Measurements from ENCODE around the gene RUSC1. TPM values are rescaled to one million over a fixed set of nuclear protein-coding genes. Genes with fewer than 3 reads are reported as not detected.
"Not testable (repeated sequence)": the region's sequence is repeated elsewhere in the genome, so short reads cannot be mapped to it uniquely, and the experiment has no call there.

Gene RUSC1
- total RNA-seq, 1 experiment from 2014 or later, result 42.2 TPM

DNA sequence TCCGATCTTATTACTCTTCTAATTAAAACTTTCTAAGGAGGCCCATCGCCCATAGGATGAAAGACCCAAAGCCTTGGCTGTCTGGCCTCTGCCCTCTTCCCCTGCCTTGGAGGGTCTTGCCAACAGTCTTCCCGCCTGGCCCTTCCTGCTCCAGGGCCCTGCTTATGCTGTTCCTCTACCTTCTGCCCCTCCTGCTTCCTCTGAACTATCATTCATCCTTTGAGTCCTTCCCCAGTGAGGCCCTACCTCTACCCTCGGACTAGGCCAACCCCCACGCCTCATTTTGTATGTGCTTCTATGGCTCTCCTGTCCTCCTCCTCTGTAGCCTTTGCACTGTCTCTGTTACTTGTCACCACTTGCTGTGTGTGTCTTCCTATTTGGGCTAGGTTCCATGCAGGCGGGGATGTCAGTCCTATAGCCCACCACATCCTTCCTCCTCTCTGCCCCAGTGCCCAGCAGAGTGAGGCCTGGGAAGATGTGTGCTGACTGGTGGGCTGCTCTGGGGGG, 5.4 kb downstream of the RUSC1 start:
- Histone ChIP-seq H3K36me3 (ENCODE audit: insufficient read depth, low read length, poor library complexity, severe bottlenecking) (peaks cover 13% of the 10 kb centered on the region), H3K4me3 (ENCODE audit: low read depth, low read length, poor library complexity, severe bottlenecking) (no peak overlapping the region), H3K27ac (ENCODE audit: low read depth, low read length, poor library complexity, severe bottlenecking) (no peak overlapping the region), H3K9me3 (ENCODE audit: low read depth, low read length, poor library complexity, severe bottlenecking) (no peaks in the 10 kb centered on the region), H3K4me1 (ENCODE audit: insufficient read depth, low read length, poor library complexity, severe bottlenecking) (peaks cover 17% of the 10 kb centered on the region), H3K27me3 (replicated peaks; ENCODE audit: insufficient read depth, low read depth, low read length, poor library complexity) (no peaks in the 10 kb centered on the region)
- no peak for DNase-seq (ENCODE audit: low spot score)
- POLR2A ChIA-PET (ENCODE audit: low non-redundant PET), result no interaction called here
- CTCF ChIA-PET, result no interaction called here
- no peak for TF ChIP-seq EZH2 (IDR thresholded peaks at IDR 0.05; ENCODE audit: borderline replicate concordance, low read depth, low read length, poor library complexity, severe bottlenecking)
- TF ChIP-seq, protein P1, sequence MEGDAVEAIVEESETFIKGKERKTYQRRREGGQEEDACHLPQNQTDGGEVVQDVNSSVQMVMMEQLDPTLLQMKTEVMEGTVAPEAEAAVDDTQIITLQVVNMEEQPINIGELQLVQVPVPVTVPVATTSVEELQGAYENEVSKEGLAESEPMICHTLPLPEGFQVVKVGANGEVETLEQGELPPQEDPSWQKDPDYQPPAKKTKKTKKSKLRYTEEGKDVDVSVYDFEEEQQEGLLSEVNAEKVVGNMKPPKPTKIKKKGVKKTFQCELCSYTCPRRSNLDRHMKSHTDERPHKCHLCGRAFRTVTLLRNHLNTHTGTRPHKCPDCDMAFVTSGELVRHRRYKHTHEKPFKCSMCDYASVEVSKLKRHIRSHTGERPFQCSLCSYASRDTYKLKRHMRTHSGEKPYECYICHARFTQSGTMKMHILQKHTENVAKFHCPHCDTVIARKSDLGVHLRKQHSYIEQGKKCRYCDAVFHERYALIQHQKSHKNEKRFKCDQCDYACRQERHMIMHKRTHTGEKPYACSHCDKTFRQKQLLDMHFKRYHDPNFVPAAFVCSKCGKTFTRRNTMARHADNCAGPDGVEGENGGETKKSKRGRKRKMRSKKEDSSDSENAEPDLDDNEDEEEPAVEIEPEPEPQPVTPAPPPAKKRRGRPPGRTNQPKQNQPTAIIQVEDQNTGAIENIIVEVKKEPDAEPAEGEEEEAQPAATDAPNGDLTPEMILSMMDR (conservative IDR thresholded peaks at IDR 0.05; ENCODE audit: low read depth, low read length), result no peak
- intact Hi-C loops (cut with micrococcal nuclease; ENCODE audit: unreplicated experiment), result loop anchor here (5.0 to 10.0 kb wide), 4 partner anchors 151 to 269 kb away; partner anchors contain the start of genes ASH1L, KRTCAP2 and TRIM46
- no TSS peak for BruUV-seq (replicated peaks)

DNA sequence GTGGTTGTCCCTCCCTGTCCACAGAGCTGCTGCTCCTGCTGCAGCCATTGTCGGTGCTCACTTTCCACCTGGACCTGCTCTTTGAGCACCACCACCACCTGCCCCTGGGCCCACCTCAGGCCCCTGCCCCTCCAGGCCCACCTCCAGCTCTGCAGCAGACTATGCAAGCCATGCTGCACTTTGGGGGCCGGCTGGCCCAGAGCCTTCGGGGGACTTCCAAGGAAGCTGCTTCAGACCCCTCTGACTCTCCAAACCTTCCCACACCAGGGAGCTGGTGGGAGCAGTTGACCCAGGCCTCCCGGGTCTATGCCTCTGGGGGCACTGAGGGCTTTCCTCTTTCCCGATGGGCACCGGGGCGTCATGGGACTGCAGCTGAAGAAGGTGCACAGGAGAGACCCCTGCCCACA, 5.9 kb downstream of the RUSC1 start:
- intact Hi-C loops (cut with micrococcal nuclease; ENCODE audit: unreplicated experiment), result loop anchor here (5.0 to 10.0 kb wide), 4 partner anchors 152 to 268 kb away; partner anchors contain the start of genes ASH1L, KRTCAP2 and TRIM46
- Histone ChIP-seq H3K9me3 (ENCODE audit: low read depth, low read length, poor library complexity, severe bottlenecking) (no peaks in the 10 kb centered on the region), H3K36me3 (ENCODE audit: insufficient read depth, low read length, poor library complexity, severe bottlenecking) (peaks cover 14% of the 10 kb centered on the region), H3K4me1 (ENCODE audit: insufficient read depth, low read length, poor library complexity, severe bottlenecking) (peaks cover 11% of the 10 kb centered on the region), H3K27ac (ENCODE audit: low read depth, low read length, poor library complexity, severe bottlenecking) (no peak overlapping the region), H3K27me3 (replicated peaks; ENCODE audit: insufficient read depth, low read depth, low read length, poor library complexity) (no peaks in the 10 kb centered on the region), H3K4me3 (ENCODE audit: low read depth, low read length, poor library complexity, severe bottlenecking) (no peak overlapping the region)
- DNase-seq (ENCODE audit: low spot score), result no peak
- BruUV-seq (replicated peaks), result no TSS peak
- CTCF ChIA-PET, result no interaction called here
- POLR2A ChIA-PET (ENCODE audit: low non-redundant PET), result no interaction called here
- TF ChIP-seq, protein P1 (conservative IDR thresholded peaks at IDR 0.05; ENCODE audit: low read depth, low read length), result no peak
- no peak for TF ChIP-seq EZH2 (IDR thresholded peaks at IDR 0.05; ENCODE audit: borderline replicate concordance, low read depth, low read length, poor library complexity, severe bottlenecking)

DNA sequence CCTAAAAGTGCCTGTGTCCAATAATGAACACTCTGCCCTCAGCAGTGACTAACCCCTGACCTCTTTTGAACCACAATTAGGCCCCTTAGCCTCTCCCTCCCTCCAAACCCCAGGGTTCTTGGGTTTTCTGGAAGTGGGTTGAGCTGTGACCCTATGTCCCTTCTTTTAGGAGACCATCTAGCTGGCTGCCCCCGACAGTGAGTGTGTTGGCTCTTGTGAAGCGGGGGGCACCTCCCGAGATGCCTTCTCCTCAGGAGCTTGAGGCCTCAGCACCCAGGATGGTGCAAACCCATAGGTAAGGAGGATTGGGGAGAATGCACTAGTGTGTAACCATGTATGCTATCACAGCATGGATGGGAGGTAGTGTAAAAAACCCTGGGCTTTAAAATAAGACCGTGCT, 7.3 kb downstream of the RUSC1 start:
- Histone ChIP-seq H3K4me1 (ENCODE audit: insufficient read depth, low read length, poor library complexity, severe bottlenecking) (peaks cover 6% of the 10 kb centered on the region), H3K27ac (ENCODE audit: low read depth, low read length, poor library complexity, severe bottlenecking) (no peak overlapping the region), H3K4me3 (ENCODE audit: low read depth, low read length, poor library complexity, severe bottlenecking) (no peak overlapping the region), H3K27me3 (replicated peaks; ENCODE audit: insufficient read depth, low read depth, low read length, poor library complexity) (no peaks in the 10 kb centered on the region), H3K9me3 (ENCODE audit: low read depth, low read length, poor library complexity, severe bottlenecking) (no peaks in the 10 kb centered on the region), H3K36me3 (ENCODE audit: insufficient read depth, low read length, poor library complexity, severe bottlenecking) (peaks cover 14% of the 10 kb centered on the region)
- DNase-seq (ENCODE audit: low spot score), result no peak
- intact Hi-C loops (cut with micrococcal nuclease; ENCODE audit: unreplicated experiment), result loop anchor here (5.0 to 10.0 kb wide), 4 partner anchors 153 to 267 kb away; partner anchors contain the start of genes ASH1L, KRTCAP2 and TRIM46
- POLR2A ChIA-PET (ENCODE audit: low non-redundant PET), result no interaction called here
- CTCF ChIA-PET, result interaction anchor here (1.4 kb wide), 1 partner anchor 176 kb away, joined by 6 read pairs; no protein-coding TSS in a partner anchor
- no TSS peak for BruUV-seq (replicated peaks)
- no peak for TF ChIP-seq EZH2 (IDR thresholded peaks at IDR 0.05; ENCODE audit: borderline replicate concordance, low read depth, low read length, poor library complexity, severe bottlenecking)
- TF ChIP-seq, protein P1 (conservative IDR thresholded peaks at IDR 0.05; ENCODE audit: low read depth, low read length), result no peak

DNA sequence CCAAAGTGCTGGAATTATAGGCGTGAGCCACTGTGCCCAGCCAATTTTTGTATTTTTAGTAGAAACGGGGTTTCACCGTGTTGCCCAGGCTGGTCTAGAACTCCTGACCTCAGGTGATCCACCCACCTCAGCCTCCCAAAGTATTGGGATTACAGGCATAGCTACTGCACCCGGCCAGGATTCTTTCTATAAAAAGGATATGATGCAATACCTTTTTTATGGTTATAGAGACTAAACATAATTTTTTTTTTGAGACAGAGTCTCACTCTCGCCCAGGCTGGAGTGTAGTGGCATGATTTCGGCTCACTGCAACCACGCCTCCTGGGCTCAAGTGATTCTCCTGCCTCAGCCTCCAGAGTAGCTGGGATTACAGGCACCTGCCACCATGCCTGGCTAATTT, 8.2 kb downstream of the RUSC1 start:
- intact Hi-C loops (cut with micrococcal nuclease; ENCODE audit: unreplicated experiment), result loop anchor here (5.0 to 10.0 kb wide), 4 partner anchors 154 to 266 kb away; partner anchors contain the start of genes ASH1L, KRTCAP2 and TRIM46
- BruUV-seq (replicated peaks); POLR2A ChIA-PET (ENCODE audit: low non-redundant PET); H3K4me3 ChIP-seq (ENCODE audit: low read depth, low read length, poor library complexity, severe bottlenecking); H3K27ac ChIP-seq (ENCODE audit: low read depth, low read length, poor library complexity, severe bottlenecking); H3K27me3 ChIP-seq (replicated peaks; ENCODE audit: insufficient read depth, low read depth, low read length, poor library complexity); H3K9me3 ChIP-seq (ENCODE audit: low read depth, low read length, poor library complexity, severe bottlenecking); H3K4me1 ChIP-seq (ENCODE audit: insufficient read depth, low read length, poor library complexity, severe bottlenecking); DNase-seq (ENCODE audit: low spot score): not testable (repeated sequence)
- peaks cover 14% of the 10 kb centered on the region for H3K36me3 ChIP-seq (ENCODE audit: insufficient read depth, low read length, poor library complexity, severe bottlenecking)
- CTCF ChIA-PET, result interaction anchor here (1.4 kb wide), 1 partner anchor 176 kb away, joined by 6 read pairs; no protein-coding TSS in a partner anchor

All from A673 (cell line).